Measurements from ENCODE around the gene TMSB10.

- no peak for TF ChIP-seq CTCF (conservative IDR thresholded peaks at IDR 0.05)
- TF ChIP-seq ZFX (IDR thresholded peaks at IDR 0.05), result no peak
Observed at GRCh38 chr2:84940831-84941412, 35.5 kb downstream of the TMSB10 start.
